VCaP (cell line): ENCODE data around the gene PCAT7.
"Not testable (repeated sequence)": the region's sequence is repeated elsewhere in the genome, so short reads cannot be mapped to it uniquely, and the experiment has no call there.

Experiments used
- H3K27ac ChIP-seq: fragments of 450-650 bp; 2 replicates; pipeline ENCODE4 v1.5.1; 2017
- CTCF ChIP-seq: fragments of 450-650 bp; conservative IDR thresholded peaks from 2 replicates; pipeline ENCODE4 v1.5.1; 2017; ENCODE audit warnings: mild to moderate bottlenecking, moderate library complexity

Gene PCAT7

GRCh38 chr9:94554439-94555331 is at the start of gene PCAT7:
TSS of gene PCAT7 (plus strand) at chr9:94555083.
- H3K27ac ChIP-seq: peak within 1 kb of the TSS; percentile 91
- peak; percentile 70 for TF ChIP-seq CTCF

GRCh38 chr9:94506370-94506769 is 48.5 kb upstream of the PCAT7 start:
- H3K27ac ChIP-seq: not testable (repeated sequence)

- H3K27ac ChIP-seq: peak overlapping the region; percentile 57
- TF ChIP-seq CTCF: no peak
These were observed 47.2 kb upstream of the PCAT7 start for GRCh38 chr9:94507531-94508258.

- TF ChIP-seq CTCF: no peak
- H3K27ac ChIP-seq: no peak overlapping the region
These were observed 43.5 kb upstream of the PCAT7 start for GRCh38 chr9:94511134-94511954.

GRCh38 chr9:94511955-94512265 is 43.0 kb upstream of the PCAT7 start:
- no peak for TF ChIP-seq CTCF
- no peak overlapping the region for H3K27ac ChIP-seq

- no peak overlapping the region for H3K27ac ChIP-seq
- no peak for TF ChIP-seq CTCF
These were observed 40.2 kb upstream of the PCAT7 start for GRCh38 chr9:94514722-94515121.

- no peak overlapping the region for H3K27ac ChIP-seq
- TF ChIP-seq CTCF: no peak
These were observed 37.6 kb upstream of the PCAT7 start for GRCh38 chr9:94517254-94517653.
